HK-2 (cell line): Measurements from ENCODE around the gene RAB22A.
"Not testable (repeated sequence)": the region's sequence is repeated elsewhere in the genome, so short reads cannot be mapped to it uniquely, and the experiment has no call there.

Experiments
- DNase-seq: peaks from one replicate; pipeline ENCODE4 v3.0.0-alpha.2; 2018; ENCODE audit not compliant: unreplicated experiment

Gene RAB22A

GRCh38 chr20:58344741-58345140, 35.2 kb downstream of the RAB22A start:
- no peak for DNase-seq

GRCh38 chr20:58349570-58349969, 40.1 kb downstream of the RAB22A start:
- peak; percentile 10 for DNase-seq

GRCh38 chr20:58352468-58352867, 43.0 kb downstream of the RAB22A start:
- no peak for DNase-seq

GRCh38 chr20:58359441-58359840, 49.9 kb downstream of the RAB22A start:
- DNase-seq = no peak

GRCh38 chr20:58360936-58361335, 51.4 kb downstream of the RAB22A start:
- no peak for DNase-seq

- no peak for DNase-seq
Measured at GRCh38 chr20:58361481-58362205, 52.1 kb downstream of the RAB22A start.

- no peak for DNase-seq
Measured at GRCh38 chr20:58362206-58362516, 52.6 kb downstream of the RAB22A start.

GRCh38 chr20:58362970-58363369, 53.5 kb downstream of the RAB22A start:
- DNase-seq = no peak

GRCh38 chr20:58366866-58367265, 57.4 kb downstream of the RAB22A start:
- no peak for DNase-seq

GRCh38 chr20:58372806-58373205, 63.3 kb downstream of the RAB22A start:
- DNase-seq = no peak

- not testable (repeated sequence) for DNase-seq
Measured at GRCh38 chr20:58373296-58373695, 63.8 kb downstream of the RAB22A start.

- no peak for DNase-seq
Measured at GRCh38 chr20:58374027-58374850, 64.7 kb downstream of the RAB22A start.

- no peak for DNase-seq
Measured at GRCh38 chr20:58374906-58375758, 65.6 kb downstream of the RAB22A start.

GRCh38 chr20:58375759-58376352, 66.3 kb downstream of the RAB22A start:
- DNase-seq = no peak

GRCh38 chr20:58377017-58377416, 67.5 kb downstream of the RAB22A start:
- no peak for DNase-seq

- DNase-seq = no peak
Measured at GRCh38 chr20:58377766-58378401, 68.4 kb downstream of the RAB22A start.

GRCh38 chr20:58378704-58379103, 69.2 kb downstream of the RAB22A start:
- DNase-seq = no peak

GRCh38 chr20:58381627-58382026, 72.1 kb downstream of the RAB22A start:
- no peak for DNase-seq

GRCh38 chr20:58382096-58382495, 72.6 kb downstream of the RAB22A start:
- DNase-seq = no peak

GRCh38 chr20:58384821-58385220, 75.3 kb downstream of the RAB22A start:
- no peak for DNase-seq

GRCh38 chr20:58388028-58388601, 78.6 kb downstream of the RAB22A start:
- DNase-seq = no peak
